Middle frontal gyrus (tissue), 1 donor: ENCODE data around the gene TICAM1.
"Not testable (repeated sequence)": the region's sequence is repeated elsewhere in the genome, so short reads cannot be mapped to it uniquely, and the experiment has no call there.

ENCODE experiments used
- DNase-seq: peaks from one replicate; pipeline ENCODE4 v3.0.0-alpha.2; 2015; ENCODE audit warnings: low spot score; ENCODE audit errors: extremely low spot score

Gene TICAM1

DNA sequence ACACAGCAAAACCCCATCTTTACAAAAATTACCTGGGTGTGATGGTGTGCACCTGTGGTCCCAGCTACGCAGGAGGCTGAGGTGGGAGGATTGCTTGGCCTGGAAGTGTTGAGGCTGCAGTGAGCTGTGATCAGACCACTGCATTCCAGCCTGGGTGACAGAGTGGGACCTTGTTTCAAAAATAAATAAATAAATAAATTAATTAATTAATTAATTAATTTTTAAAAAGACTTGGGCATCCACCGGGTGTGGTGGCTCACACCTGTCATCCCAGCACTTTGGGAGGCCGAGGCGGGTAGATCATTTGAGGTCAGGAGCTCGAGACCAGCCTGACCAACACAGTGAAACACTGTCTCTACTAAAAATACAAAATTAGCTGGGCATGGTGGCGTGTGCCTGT is 26.4 kb downstream of the TICAM1 start:
- not testable (repeated sequence) for DNase-seq

DNA sequence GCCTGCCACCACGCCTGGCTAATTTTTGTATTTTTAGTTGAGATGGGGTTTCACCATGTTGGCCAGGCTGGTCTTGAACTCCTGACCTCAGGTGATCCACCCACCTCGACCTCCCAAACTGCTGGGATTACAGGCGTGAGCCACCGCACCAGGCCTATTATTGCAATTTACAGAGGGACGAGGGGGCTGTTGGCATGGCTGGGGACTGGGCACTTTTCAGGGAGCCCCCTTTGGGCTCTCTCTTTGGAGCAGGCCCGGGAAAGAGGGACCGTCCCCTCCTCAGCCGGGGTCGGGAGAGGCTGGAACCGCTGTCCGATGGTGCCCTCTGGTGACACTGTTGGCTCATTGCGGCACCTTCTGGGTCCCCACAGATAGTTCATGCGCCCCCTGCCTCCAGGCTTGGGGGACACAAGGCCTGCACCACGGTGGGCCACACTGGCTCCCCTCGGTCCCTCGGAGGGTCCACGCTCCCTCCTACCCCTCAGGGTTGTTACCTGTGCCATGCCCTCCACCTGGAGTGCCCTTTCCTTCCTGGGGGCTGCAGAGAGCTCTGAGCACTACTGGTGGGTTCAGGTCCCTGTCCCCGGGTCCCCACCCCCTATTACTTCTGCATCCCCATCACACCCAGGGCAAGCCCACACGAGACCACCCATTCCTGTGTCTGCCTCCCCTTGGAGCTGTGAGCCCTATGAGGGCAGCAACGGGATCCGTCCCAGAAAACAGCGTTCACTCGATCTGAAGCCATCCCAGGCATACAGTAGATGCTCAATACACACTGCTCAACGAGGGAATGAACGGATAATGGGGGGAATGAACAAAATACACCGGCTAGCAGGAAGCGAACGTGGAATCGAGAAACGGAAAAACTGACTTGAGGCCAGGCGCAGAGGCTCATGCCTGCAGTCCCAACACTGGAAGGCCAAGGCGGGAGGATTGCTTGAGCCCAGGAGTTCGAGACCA is 27.5 kb downstream of the TICAM1 start:
- DNase-seq: no peak

DNA sequence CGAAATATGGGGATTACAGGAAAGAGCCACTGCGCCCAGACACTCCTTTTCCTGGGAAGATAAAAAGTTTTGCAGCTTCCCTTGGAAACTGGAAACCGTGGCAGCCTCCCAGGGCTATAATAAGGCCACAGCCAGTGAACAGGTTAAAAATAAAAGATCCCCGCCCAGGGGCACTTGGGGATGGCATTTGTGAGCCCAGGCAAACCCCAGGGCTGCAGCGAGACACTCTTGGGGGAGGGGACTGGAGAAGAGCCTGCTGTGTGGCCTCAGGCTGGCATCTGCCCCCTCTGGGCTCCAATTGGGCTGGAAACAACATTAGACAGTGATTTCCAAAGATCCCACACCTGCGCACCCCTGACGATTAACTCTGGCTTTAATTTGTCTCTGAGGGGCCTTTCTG is 28.8 kb downstream of the TICAM1 start:
- DNase-seq: no peak

DNA sequence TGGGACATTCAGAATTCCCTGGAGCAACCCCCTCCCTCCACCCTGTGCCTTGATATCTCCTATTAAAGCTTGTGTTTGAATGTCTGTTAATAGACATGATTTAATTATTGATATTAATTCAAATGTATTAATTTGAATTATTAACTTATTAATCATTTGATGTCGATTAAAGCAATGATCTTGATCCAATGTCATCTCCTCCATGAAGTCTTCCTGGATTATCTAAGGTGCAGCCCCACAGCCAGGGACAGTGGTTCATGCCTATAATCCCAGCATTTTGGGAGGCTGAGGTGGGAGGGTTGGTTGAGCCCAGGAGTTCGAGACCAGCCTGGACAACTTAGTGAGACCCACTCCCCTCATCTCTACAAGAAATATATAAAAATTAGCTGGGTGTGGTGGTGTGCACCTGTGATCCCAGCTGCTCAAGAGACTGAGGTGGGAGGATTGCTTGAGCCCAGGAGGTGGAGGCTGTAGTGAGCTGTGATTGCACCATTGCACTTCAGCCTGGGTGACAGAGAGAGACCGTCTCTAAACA is 30.4 kb downstream of the TICAM1 start:
- DNase-seq: no peak

DNA sequence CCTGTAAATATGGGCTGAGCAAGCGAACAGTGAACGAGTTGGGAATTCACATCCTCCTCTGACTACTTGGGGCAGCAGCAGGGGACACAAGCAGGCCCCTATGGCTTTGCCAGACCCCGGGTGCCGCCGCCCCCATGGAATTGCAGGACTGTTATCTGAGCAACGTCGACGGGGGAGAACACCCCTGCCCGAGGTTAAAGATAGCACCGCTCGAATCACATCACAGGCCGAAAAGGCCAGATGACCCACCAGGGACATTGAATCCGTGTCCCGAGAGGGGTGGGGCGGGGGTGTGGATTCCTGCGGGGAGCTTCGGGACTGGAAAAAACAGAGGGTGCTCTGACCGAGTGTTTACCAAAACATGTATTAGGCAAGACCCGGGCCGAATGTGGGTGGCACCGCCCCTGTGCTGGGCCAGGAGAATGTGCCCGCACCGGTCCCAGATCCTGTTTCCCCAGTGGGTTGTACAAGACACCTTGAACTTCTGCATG is 30.9 kb downstream of the TICAM1 start:
- DNase-seq: no peak

DNA sequence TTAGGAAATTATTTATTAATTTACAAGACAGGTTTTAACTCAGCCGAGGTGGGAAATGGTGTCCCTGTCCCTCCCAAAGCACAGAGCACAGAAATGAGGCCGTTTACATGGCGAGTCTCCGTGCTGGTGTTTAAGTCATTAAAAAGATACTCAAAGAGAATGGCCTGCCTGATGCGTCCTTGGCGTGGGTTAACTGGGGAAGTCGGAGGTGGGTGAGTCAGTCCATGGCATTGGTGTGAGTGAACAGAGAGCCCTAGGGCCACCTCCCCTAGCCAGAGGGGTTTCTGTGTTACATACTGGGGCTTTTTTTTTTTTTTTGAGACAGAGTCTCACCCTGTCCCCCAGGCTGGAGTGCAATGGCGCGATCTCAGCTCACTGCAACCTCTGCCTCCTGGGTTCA is 36.1 kb downstream of the TICAM1 start:
- DNase-seq: no peak

DNA sequence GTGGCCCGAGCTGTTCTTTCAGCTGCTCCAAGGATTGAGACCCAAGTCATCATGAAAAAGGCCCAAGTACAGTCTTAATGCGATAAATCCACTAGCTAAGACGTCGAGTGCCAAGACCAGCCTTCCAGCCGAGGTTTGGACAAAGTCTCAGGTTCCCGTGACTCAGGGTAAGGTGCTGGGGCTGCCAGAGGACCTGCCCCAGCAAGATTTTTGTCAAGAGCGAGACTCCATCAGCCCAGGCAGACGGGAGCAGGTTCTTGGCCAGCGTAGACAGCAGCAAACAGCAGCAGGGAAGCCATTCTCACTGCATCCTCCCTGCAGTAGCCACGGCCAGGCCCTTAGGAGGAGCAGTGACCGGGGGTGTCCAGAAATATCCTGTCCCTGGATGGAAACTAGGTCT is 36.5 kb downstream of the TICAM1 start:
- DNase-seq: no peak

DNA sequence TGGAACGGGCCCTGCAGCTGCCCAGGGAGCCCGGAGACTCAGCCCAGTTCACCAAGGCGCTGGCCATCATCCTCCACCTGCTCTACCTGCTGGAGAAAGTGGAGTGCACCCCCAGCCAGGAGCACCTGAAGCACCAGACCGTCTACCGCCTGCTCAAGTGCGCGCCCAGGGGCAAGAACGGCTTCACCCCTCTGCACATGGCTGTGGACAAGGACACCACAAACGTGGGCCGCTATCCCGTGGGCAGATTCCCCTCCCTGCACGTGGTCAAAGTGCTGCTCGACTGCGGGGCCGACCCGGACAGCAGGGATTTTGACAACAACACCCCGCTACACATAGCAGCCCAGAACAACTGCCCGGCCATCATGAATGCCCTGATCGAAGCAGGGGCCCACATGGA is 38.2 kb downstream of the TICAM1 start:
- not testable (repeated sequence) for DNase-seq

DNA sequence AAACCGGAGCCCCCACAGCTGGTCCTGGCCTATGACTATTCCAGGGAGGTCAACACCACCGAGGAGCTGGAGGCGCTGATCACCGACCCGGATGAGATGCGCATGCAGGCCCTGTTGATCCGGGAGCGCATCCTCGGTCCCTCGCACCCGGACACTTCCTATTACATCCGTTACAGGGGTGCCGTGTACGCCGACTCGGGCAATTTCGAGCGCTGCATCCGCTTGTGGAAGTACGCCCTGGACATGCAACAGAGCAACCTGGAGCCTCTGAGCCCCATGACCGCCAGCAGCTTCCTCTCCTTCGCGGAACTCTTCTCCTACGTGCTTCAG is 38.7 kb downstream of the TICAM1 start:
- not testable (repeated sequence) for DNase-seq

DNA sequence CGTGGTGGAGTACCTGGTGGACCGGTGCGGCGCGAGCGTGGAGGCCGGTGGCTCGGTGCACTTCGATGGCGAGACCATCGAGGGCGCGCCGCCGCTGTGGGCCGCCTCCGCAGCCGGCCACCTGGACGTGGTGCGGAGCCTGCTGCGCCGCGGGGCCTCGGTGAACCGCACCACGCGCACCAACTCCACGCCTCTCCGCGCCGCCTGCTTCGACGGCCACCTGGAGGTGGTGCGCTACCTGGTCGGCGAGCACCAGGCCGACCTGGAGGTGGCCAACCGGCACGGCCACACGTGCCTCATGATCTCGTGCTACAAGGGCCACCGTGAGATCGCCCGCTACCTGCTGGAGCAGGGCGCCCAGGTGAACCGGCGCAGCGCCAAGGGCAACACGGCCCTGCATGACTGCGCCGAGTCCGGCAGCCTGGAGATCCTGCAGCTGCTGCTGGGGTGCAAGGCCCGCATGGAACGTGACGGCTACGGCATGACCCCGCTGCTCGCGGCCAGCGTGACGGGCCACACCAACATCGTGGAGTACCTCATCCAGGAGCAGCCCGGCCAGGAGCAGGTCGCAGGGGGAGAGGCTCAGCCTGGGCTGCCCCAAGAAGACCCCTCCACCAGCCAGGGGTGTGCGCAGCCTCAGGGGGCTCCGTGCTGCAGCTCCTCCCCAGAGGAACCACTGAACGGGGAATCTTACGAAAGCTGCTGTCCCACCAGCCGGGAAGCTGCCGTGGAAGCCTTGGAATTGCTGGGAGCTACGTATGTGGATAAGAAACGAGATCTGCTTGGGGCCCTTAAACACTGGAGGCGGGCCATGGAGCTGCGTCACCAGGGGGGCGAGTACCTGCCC is 39.3 kb downstream of the TICAM1 start:
- not testable (repeated sequence) for DNase-seq

DNA sequence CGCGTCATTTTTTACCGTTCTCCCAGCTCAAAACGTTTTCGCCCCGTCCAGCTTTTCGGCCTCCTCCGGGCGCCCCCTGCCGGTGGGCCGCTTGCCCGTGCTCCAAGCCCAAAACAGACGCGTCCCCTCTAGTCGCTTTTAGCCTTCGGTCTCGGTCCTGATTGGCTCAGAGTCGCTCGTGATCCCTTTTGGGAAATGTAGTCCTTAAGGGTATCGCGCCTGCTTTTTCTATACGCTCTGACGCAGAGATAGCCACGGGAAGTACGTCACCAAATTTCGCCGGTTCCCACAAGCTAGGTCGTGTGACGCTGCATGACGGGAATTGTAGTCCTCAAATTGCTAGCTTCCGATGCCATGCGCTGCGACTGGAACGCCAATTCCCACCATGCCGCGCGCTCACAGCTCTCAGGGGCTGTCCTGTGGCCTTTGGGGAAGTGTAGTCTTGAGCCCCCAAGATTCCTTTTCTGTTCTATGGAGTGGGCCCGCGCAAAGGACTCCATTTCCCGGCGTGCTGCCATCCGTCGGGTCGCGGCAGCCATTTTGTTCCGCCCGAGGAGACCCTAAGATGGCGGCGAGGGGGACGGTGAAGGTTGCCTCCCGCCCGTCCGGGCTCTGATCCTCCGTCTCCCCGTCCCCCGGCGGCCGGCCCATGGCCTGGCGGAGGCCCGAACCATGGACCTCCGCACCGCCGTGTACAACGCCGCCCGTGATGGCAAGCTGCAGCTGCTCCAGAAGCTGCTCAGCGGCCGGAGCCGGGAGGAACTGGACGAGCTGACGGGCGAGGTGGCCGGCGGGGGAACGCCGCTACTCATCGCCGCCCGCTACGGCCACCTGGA is 40.1 kb downstream of the TICAM1 start, which contains the start of gene FEM1A:
Gene FEM1A, plus strand, starts transcription at position 552 of the 836 bp plus-strand sequence. Its CDS starts 121 bp downstream, at position 673.
- DNase-seq: peak; percentile 100

DNA sequence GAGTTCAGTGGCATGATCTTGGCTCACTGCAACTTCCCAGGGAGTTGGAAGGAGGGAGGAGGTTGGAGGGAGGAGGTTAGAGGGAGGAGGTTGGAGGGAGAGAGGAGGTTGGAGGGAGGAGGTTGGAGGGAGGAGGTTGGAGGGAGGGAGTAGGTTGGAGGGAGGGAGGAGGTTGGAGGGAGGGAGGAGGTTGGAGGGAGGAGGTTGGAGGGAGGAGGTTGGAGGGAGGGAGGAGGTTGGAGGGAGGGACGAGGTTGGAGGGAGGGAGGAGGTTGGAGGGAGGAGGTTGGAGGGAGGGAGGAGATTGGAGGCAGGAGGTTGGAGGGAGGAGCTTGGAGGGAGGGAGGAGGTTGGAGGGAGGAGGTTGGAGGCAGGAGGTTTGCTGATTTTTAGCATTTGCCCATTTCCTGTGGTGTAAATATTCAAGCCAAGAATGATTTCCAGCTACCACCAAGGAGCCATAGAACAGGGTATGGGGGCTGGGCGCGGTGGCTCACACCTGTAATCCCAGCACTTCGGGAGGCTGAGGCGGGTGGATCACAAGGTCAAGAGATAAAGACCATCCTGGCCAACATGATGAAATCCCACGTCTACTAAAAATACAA is 45.0 kb downstream of the TICAM1 start:
- DNase-seq: not testable (repeated sequence)

DNA sequence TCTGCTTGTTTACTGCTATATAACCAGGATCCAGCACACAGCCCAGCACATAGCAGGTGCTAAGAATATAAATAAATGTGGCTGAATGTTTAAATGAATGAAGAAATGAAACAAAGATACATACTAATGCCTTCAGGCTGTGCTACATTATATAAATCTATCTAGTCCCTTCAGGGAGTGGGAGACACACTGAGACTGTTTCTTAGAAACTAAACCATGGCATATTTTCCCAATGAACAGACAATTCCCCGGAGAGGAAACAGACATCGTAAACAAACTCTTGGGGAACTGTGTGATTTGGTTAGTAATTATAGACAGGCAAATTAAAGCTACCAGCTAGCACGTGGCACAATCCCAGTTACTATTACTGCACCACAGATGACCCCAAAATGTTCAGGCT is 49.7 kb downstream of the TICAM1 start:
- no peak for DNase-seq

DNA sequence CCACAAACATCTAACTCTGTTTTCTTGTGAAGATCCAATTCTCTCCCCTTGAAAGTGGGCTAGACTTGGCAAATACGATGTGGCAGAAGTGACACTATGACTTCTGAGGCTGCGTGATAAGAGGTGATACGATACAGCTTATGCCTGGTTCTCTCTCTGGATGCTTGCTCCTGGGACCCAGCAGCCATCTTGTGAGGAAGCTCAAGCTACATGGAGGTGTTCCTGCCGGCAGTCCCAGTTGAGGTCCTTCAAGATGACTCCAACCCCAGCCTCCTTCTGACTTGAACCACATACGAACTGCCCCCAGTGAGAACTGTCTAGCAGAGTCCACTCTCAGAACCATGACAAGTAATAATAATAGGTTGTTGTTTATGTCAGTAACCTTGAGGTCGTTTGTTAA is 50.7 kb downstream of the TICAM1 start:
- no peak for DNase-seq

DNA sequence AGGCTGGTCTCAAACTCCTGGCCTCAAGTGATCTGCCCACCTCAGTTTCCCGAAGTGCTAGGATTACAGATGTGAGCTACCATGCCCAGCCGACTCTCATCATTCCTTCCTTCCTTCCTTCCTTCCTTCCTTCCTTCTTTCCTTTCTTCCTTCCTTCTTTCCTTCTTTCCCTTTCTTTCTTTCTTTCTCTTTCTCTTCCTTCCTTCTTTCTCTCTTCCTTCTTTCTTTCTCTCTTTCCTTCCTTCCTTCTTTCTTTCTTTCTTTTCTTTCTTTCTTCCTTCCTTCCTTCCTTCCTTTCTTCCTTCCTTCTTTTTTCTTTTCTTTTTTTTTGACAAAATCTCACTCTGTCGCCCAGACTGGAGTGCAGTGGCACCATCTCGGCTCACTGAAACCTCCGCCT is 53.4 kb downstream of the TICAM1 start:
- not testable (repeated sequence) for DNase-seq

DNA sequence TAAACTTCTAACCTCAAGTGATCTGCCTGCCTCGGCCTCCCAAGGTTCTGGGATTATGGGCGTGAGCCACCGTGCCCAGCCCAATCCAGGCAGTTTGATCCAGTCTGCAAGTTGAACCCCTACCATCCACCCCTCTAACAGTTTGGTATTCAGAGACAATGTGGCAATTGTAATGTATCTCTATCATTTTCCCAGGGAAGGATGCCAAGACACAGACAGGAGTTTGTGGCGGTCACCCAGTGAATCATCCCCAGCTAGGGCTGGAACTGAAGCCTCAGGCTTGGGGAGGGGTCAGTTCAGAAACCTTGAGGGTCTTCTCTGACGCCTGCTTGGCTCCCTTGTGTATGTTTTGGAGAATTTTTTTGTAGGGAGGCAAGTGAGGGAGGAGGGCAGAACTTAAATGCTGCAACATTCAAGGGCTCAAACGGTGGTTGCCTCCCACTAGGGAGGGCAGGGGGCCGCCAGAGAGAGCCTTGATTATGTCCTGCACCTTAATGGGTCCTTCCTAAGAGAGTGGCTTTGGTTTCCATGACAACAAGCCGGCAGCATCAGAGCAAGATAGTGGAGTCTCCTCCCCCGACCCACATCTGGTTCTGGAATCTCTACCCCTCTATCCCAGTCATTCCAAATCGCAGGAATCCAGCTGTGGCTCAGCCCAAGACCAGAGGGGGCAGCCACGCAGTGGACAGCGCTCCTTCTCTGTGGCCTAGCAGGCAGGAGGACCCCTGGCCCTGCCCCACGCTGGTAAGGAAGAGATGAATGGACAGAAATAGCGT is 54.9 kb downstream of the TICAM1 start:
- no peak for DNase-seq

DNA sequence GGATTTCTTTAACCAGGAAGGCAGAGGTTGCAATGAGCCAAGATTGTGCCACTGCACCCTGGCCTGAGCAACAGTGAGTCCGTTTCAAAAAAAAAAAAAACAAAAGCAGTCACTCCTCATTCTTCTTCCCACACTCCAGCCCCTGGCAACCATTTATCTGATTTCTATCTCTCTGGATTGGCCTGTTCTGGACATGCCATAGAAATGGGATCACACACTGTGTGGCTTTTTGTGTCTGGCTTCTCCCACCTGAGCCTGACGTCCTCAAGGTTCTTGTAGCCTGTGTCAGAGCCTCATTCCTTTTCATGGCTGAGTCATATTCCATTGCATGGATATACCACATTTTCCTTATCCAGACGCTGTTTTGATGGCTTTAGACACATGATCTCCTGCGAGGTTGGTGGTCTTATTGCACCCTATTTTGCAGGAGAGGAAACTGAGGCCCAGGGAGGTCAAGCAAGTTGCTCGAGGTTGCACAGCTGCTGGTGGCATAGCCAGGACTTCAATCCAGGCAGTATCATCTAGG is 55.8 kb downstream of the TICAM1 start:
- DNase-seq: no peak

DNA sequence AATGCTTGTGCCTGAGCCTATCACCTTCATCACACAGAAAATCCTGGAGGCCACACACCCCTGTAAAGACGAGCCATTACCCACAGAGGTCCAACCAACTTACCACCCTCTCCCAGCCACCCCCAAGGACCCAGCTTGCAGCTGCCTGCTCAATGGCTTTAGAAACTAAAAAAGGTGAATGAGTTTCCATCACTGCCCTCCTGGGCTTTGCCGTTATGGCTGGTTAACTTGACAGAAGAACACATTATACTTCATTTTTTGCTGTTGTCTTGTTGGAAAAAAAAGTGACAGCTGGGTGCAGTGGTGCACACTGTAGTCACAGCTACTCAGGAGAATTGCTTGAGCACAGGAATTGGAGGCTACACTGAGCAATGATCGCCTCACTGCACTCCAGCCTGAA is 57.4 kb downstream of the TICAM1 start:
- DNase-seq: no peak

DNA sequence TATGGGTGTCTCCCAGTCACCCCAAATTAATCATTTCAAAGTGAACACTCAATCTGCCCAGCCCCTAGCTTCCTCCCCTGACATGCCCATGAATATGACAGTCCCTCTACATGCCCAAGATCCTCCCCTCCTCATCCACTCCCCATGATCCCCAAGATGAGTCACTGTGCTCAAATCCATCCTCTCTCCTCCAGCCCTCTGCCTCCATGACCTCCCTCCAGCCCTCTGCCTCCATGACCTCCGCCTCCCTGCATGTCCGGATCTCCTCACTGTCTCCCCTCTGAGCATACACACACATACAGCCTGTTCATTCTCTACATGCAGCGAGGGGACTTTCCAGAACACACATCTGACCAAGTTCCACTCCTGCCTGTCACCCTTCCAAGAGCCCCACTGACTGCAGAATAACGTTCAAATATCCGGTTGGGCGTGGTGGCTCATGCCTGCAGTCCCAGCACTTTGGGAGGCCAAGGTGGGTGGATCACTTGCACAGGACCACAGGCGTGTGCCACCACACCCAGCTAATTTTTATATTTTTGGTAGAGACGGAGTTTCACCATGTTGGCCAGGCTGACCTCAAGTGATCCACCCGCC is 58.4 kb downstream of the TICAM1 start:
- no peak for DNase-seq
